Astrocyte (in vitro differentiated cells and primary cell): ENCODE results near the gene SLC4A2. TPM values are rescaled to one million over a fixed set of nuclear protein-coding genes. Genes with fewer than 3 reads are reported as not detected.

Experiments
- DNase-seq: peaks from one replicate; pipeline ENCODE4 v3.0.0-alpha.2; 2010; ENCODE audit warnings: low read depth
- FAIRE-seq: peaks from 2 replicates; lab custom pipeline; 2011; peaks lifted over from hg19 to GRCh38; lab: Jason Lieb, UNC
- H2AFZ ChIP-seq: 2 replicates; pipeline ENCODE4 v1.6.0; 2012; ENCODE audit warnings: low read depth, low read length, inconsistent platforms
- H3K27ac ChIP-seq: 2 replicates; pipeline ENCODE4 v1.5.1; 2011; ENCODE audit warnings: low read depth, low read length, inconsistent platforms
- H3K27me3 ChIP-seq: 2 replicates; pipeline ENCODE4 v1.6.0; 2011; ENCODE audit warnings: low read length, inconsistent platforms; ENCODE audit not compliant: insufficient read depth
- H3K36me3 ChIP-seq: 2 replicates; pipeline ENCODE4 v1.5.1; 2011; ENCODE audit warnings: low read length, inconsistent platforms; ENCODE audit not compliant: insufficient read depth
- H3K4me1 ChIP-seq: 2 replicates; pipeline ENCODE4 v1.5.1; 2011; ENCODE audit warnings: low read length, inconsistent platforms; ENCODE audit not compliant: insufficient read depth
- H3K4me2 ChIP-seq: 2 replicates; pipeline ENCODE4 v1.6.0; 2012; ENCODE audit warnings: low read length, inconsistent platforms
- H3K4me3 ChIP-seq: 2 replicates; pipeline ENCODE4 v1.5.1; 2011; ENCODE audit warnings: low read depth, mild to moderate bottlenecking, low read length, inconsistent platforms; ENCODE audit not compliant: insufficient read depth
- H3K79me2 ChIP-seq: 2 replicates; pipeline ENCODE4 v1.6.0; 2012; ENCODE audit warnings: mild to moderate bottlenecking, low read length, inconsistent platforms; ENCODE audit not compliant: insufficient read depth
- H3K9ac ChIP-seq: 2 replicates; pipeline ENCODE4 v1.6.0; 2012; ENCODE audit warnings: mild to moderate bottlenecking, low read length, inconsistent platforms
- H3K9me3 ChIP-seq: 2 replicates; pipeline ENCODE4 v1.5.1; 2012; ENCODE audit warnings: low read depth, mild to moderate bottlenecking, low read length, inconsistent platforms; ENCODE audit not compliant: insufficient read depth
- H4K20me1 ChIP-seq: 2 replicates; pipeline ENCODE4 v1.6.0; 2012; ENCODE audit warnings: low read length, inconsistent platforms; ENCODE audit not compliant: insufficient read depth
- H3K27ac Mint-ChIP-seq: one replicate; pipeline ENCODE4 v1.8.0; 2021; ENCODE audit warnings: mild to moderate bottlenecking, mixed read lengths; ENCODE audit not compliant: unreplicated experiment
- H3K27me3 Mint-ChIP-seq: one replicate; pipeline ENCODE4 v1.8.0; 2021; ENCODE audit warnings: low read depth, mixed read lengths; ENCODE audit not compliant: unreplicated experiment
- H3K36me3 Mint-ChIP-seq: one replicate; pipeline ENCODE4 v1.8.0; 2021; ENCODE audit warnings: low read depth, mixed read lengths; ENCODE audit not compliant: unreplicated experiment
- H3K4me1 Mint-ChIP-seq: one replicate; pipeline ENCODE4 v1.8.0; 2021; ENCODE audit warnings: low read depth, mixed read lengths; ENCODE audit not compliant: unreplicated experiment
- H3K4me3 Mint-ChIP-seq: one replicate; pipeline ENCODE4 v1.8.0; 2021; ENCODE audit warnings: mild to moderate bottlenecking, moderate library complexity, mixed read lengths; ENCODE audit not compliant: unreplicated experiment
- H3K9me3 Mint-ChIP-seq: one replicate; pipeline ENCODE4 v1.8.0; 2021; ENCODE audit warnings: mild to moderate bottlenecking, mixed read lengths; ENCODE audit not compliant: unreplicated experiment
- EZH2 ChIP-seq: IDR thresholded peaks from 2 replicates; pipeline ENCODE4 v1.6.1; 2012; ENCODE audit warnings: mild to moderate bottlenecking, low read length, inconsistent platforms; ENCODE audit not compliant: insufficient read depth
- total RNA-seq: library from RNA; stranded (reverse); gene quantifications from 2 replicates; pipeline ENCODE4 v1.2.1, GENCODE V29; 2021
- TF ChIP-seq, protein P1 (sequence below): IDR thresholded peaks from 2 replicates; pipeline ENCODE4 v1.5.1; 2011; ENCODE audit warnings: low read depth, mild to moderate bottlenecking, inconsistent platforms, low read length, moderate library complexity; ENCODE audit not compliant: insufficient read depth

The SLC4A2 gene
- total RNA-seq, 1 donor from 2014 or later, result 302 TPM

- Mint-ChIP-seq H3K36me3 (peaks cover 3% of the 10 kb centered on the region), H3K9me3 (no peaks in the 10 kb centered on the region), H3K4me1 (peaks cover 17% of the 10 kb centered on the region), H3K27ac (peak overlapping the region; percentile 28), H3K27me3 (no peaks in the 10 kb centered on the region), H3K4me3 (no peak overlapping the region)
- DNase-seq, result no peak
- Histone ChIP-seq H3K27ac (no peak overlapping the region), H2AFZ (no peak overlapping the region), H3K9ac (no peak overlapping the region), H3K4me3 (no peak overlapping the region), H4K20me1 (peaks cover 88% of the 10 kb centered on the region), H3K9me3 (no peaks in the 10 kb centered on the region), H3K36me3 (no peaks in the 10 kb centered on the region), H3K4me1 (peaks cover 12% of the 10 kb centered on the region), H3K4me2 (no peak overlapping the region), H3K27me3 (no peaks in the 10 kb centered on the region), H3K79me2 (peaks cover 67% of the 10 kb centered on the region)
- TF ChIP-seq EZH2, result no peak
- TF ChIP-seq, protein P1, sequence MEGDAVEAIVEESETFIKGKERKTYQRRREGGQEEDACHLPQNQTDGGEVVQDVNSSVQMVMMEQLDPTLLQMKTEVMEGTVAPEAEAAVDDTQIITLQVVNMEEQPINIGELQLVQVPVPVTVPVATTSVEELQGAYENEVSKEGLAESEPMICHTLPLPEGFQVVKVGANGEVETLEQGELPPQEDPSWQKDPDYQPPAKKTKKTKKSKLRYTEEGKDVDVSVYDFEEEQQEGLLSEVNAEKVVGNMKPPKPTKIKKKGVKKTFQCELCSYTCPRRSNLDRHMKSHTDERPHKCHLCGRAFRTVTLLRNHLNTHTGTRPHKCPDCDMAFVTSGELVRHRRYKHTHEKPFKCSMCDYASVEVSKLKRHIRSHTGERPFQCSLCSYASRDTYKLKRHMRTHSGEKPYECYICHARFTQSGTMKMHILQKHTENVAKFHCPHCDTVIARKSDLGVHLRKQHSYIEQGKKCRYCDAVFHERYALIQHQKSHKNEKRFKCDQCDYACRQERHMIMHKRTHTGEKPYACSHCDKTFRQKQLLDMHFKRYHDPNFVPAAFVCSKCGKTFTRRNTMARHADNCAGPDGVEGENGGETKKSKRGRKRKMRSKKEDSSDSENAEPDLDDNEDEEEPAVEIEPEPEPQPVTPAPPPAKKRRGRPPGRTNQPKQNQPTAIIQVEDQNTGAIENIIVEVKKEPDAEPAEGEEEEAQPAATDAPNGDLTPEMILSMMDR, result no peak
- no peak for FAIRE-seq
These were observed 43.6 kb downstream of the SLC4A2 start for GRCh38 chr7:151102991-151103390.

DNA sequence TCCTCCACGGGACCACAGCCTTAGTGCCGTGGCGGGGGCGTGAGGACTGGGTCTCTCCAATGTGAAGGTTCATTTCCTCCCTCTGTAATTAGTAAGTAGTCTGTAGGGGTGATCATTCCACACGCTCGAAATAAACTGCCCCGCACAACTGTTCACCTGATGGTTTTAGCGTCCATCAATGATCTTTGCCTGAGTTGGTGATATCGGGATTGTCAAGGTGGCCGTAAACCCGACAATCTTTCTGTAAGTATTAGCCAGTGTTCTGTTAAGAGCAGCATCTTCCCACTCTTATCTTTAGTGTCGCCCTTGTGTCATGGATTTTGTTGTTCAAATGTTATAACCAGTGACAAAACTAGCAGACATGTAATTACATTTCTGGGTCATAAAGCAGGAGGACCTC, 44.6 kb downstream of the SLC4A2 start:
- no peaks in the 10 kb centered on the region for H3K36me3 ChIP-seq
- H3K9ac ChIP-seq, result no peak overlapping the region
- H2AFZ ChIP-seq, result no peak overlapping the region
- H3K4me2 ChIP-seq, result no peak overlapping the region
- no peaks in the 10 kb centered on the region for H3K9me3 Mint-ChIP-seq
- no peaks in the 10 kb centered on the region for H3K9me3 ChIP-seq
- DNase-seq (no peak), FAIRE-seq (no peak)
- TF ChIP-seq, protein P1, result no peak
- no peak for TF ChIP-seq EZH2
- no peak overlapping the region for H3K27ac Mint-ChIP-seq
- H3K4me1 Mint-ChIP-seq, result peaks cover 17% of the 10 kb centered on the region
- H3K27me3 Mint-ChIP-seq, result no peaks in the 10 kb centered on the region
- no peaks in the 10 kb centered on the region for H3K27me3 ChIP-seq
- H3K4me3 Mint-ChIP-seq, result no peak overlapping the region
- H4K20me1 ChIP-seq, result peaks cover 92% of the 10 kb centered on the region
- peaks cover 68% of the 10 kb centered on the region for H3K79me2 ChIP-seq
- no peak overlapping the region for H3K27ac ChIP-seq
- no peak overlapping the region for H3K4me3 ChIP-seq
- peaks cover 3% of the 10 kb centered on the region for H3K36me3 Mint-ChIP-seq
- H3K4me1 ChIP-seq, result peaks cover 12% of the 10 kb centered on the region

DNA sequence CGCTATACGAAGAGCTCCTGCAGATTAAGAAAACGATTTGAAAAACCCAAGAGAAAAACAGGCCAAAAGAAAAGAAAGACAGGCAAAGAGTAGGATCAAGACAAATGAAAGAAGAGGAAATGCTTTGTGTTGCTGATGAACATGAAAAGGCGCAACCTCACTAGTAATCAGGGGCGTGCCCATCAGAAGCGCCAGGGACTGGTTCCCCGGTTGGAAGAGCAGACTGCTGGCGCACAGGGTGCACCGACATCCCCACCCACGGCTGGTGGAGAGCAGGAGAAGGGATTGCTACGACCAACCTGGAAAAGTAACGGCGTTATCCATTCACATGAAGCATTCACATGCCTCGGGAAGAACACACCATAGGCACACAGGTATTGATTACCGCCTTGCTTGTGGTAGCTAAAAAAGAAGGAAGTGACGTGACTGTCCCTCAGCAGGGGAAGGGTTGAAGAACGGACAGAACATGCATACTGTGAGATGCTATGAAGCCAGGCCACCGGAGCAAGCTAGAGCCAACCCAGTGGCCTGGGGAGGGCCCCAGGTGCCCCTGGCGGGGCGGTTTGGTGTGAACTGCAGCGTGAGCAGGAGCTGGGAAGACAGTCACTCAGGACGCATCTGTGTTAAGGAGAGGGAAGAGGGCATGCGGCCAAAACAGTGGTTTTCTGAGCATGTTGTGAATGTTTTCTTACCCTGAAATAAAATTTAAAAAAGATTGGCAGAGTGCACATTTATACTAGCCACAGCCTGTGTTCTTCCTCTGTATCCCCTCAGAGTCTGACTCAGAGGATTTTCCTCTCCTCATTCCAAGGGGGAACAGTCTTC, 45.2 kb downstream of the SLC4A2 start:
- Mint-ChIP-seq H3K27ac (peak overlapping the region; percentile 20), H3K27me3 (no peaks in the 10 kb centered on the region), H3K4me3 (peak overlapping the region; percentile 34), H3K4me1 (peaks cover 22% of the 10 kb centered on the region), H3K36me3 (peaks cover 3% of the 10 kb centered on the region), H3K9me3 (no peaks in the 10 kb centered on the region)
- no peak overlapping the region for H2AFZ ChIP-seq
- DNase-seq (peak; percentile 93), FAIRE-seq (no peak)
- H3K36me3 ChIP-seq, result no peaks in the 10 kb centered on the region
- H3K9ac ChIP-seq, result peak overlapping the region; percentile 4
- no peak overlapping the region for H3K4me3 ChIP-seq
- H4K20me1 ChIP-seq, result peaks cover 94% of the 10 kb centered on the region
- no peaks in the 10 kb centered on the region for H3K27me3 ChIP-seq
- peaks cover 12% of the 10 kb centered on the region for H3K4me1 ChIP-seq
- no peaks in the 10 kb centered on the region for H3K9me3 ChIP-seq
- H3K27ac ChIP-seq, result no peak overlapping the region
- TF ChIP-seq, protein P1, result no peak
- no peak for TF ChIP-seq EZH2
- H3K79me2 ChIP-seq, result peaks cover 70% of the 10 kb centered on the region
- peak overlapping the region; percentile 71 for H3K4me2 ChIP-seq
